ENCODE measurements around the gene MBNL3.
"Not testable (repeated sequence)": the region's sequence is repeated elsewhere in the genome, so short reads cannot be mapped to it uniquely, and the experiment has no call there.

Gene MBNL3

GRCh38 chrX:132474544-132475248, 14.1 kb downstream of the MBNL3 start:
- no peak for DNase-seq (ENCODE audit: low read depth)

DNA sequence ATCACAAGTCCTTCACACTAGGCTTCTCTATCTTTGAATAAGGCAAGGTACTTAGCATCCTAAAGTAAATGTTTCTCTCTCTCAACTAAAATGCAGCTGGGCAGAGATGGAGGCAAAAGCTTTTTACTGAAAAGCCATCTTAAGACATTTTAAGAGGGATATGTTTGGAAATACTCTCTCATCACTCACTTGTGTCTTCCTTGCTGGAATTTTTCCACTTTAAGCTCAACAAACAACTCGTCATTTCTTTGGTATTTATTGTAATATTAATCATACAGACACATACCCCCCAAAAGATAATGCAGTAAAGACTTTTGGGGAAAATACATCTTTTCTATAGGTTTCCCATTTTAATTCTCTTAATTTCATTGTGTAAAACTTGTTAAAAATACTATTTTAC, 16.4 kb downstream of the MBNL3 start:
- DNase-seq (ENCODE audit: low read depth): no peak

GRCh38 chrX:132470831-132471230, 18.0 kb downstream of the MBNL3 start:
- no peak for DNase-seq (ENCODE audit: low read depth)

DNA sequence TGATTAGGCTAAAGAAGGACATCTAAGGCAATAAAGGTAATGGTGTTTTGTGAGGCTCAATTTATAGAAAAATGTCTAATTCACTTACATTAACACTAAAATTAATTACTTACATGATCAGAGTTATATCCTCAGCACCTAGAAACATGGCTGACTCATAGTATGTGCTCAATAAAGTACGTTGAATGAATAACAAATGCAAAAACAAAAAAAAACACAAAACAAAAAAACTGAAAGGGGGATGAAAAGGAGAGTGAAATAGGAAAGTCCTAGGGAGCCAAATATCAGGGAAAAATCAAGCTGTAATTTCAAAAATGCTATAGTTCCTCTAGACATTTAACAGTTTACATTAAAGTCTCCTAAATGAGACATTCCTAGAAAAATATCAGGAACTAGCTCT, 18.7 kb downstream of the MBNL3 start:
- no peak for DNase-seq (ENCODE audit: low read depth)

- DNase-seq (ENCODE audit: low read depth): no peak
Observed at GRCh38 chrX:132468454-132468853, 20.4 kb downstream of the MBNL3 start.

- no peak for DNase-seq (ENCODE audit: low read depth)
Observed at GRCh38 chrX:132467989-132468388, 20.8 kb downstream of the MBNL3 start.

DNA sequence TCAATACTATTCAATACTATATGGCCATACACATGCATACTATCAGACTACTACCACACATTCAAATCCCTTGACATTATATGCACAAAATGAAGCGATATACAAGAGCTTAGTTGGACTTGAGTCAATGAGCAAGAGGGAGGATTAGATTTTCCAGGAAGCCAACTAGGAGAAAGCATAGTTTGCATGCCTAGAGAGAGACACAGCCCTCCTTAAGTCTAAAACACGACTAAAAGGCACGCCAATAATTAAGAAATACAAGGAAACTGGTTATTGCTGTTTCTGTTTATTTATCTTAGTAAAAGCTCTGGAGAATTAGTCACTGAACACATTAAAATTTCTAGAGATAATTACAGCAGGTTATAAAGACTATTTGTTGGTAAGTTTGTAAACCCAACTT, 21.8 kb downstream of the MBNL3 start:
- no peak for DNase-seq (ENCODE audit: low read depth)

- DNase-seq (ENCODE audit: low read depth): no peak
Observed at GRCh38 chrX:132463411-132463810, 25.4 kb downstream of the MBNL3 start.

GRCh38 chrX:132461886-132462285, 27.0 kb downstream of the MBNL3 start:
- no peak for DNase-seq (ENCODE audit: low read depth)

GRCh38 chrX:132452911-132453550, 35.8 kb downstream of the MBNL3 start:
- no peak for DNase-seq (ENCODE audit: low read depth)

DNA sequence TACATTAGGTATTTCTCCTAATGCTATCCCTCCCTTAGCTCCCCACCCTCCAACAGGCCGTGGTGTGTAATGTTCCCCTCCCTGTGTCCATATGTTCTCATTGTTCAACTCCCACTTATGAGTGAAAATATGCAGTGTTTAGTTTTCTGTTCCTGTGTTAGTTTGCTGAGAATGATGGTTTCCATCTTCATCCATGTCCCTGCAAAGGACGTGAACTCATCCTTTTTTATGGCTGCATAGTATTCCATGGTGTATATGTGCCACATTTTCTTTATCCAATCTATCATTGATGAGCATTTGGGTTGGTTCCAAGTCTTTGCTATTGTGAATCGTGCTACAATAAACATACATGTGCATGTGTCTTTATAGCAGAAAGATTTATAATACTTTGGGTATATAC, 42.9 kb downstream of the MBNL3 start:
- not testable (repeated sequence) for DNase-seq (ENCODE audit: low read depth)

GRCh38 chrX:132444936-132445335, 43.9 kb downstream of the MBNL3 start:
- no peak for DNase-seq (ENCODE audit: low read depth)

- DNase-seq (ENCODE audit: low read depth): no peak
Observed at GRCh38 chrX:132443196-132444135, 45.4 kb downstream of the MBNL3 start.

GRCh38 chrX:132442691-132443090, 46.1 kb downstream of the MBNL3 start:
- no peak for DNase-seq (ENCODE audit: low read depth)

- DNase-seq (ENCODE audit: low read depth): no peak
Observed at GRCh38 chrX:132435222-132435621, 53.6 kb downstream of the MBNL3 start.

DNA sequence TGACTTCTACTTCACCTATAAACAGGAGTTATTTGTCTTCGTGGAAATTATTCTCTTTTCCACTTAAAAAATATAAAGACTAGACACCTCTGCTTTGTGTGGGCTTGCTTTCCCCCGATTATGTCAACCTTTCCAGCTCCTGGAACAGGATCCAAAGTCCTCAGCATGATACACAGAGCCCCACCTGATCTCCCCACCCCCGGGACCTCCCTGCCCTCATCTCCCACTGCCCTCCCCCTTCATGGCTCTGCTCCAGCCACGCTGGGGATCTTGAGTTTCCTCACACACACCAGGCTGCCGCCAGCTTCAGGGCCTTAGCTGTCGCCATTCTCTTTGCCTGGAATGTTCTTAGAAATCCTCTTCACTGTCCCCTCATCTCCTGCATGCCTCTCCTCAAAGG, 55.3 kb downstream of the MBNL3 start:
- no peak for DNase-seq (ENCODE audit: low read depth)

DNA sequence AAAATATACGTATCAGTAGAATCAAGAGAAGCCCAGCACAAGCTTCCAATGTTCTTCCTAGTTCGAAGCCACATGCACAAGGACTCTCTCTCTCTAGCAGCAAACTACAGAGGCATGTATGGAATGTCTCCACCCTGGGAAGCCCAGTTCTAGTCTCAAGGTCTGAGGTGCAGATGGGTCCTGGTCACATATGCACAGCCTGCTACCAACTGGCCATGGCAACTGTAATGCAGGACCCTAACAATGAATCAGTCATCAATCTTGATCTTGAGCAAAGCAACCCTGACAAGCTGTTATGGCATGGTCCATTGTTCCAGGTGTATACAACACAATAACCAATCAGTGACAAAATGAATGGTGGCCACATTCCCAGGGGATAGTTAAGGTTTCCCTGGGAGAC, 55.8 kb downstream of the MBNL3 start:
- DNase-seq (ENCODE audit: low read depth): no peak

DNA sequence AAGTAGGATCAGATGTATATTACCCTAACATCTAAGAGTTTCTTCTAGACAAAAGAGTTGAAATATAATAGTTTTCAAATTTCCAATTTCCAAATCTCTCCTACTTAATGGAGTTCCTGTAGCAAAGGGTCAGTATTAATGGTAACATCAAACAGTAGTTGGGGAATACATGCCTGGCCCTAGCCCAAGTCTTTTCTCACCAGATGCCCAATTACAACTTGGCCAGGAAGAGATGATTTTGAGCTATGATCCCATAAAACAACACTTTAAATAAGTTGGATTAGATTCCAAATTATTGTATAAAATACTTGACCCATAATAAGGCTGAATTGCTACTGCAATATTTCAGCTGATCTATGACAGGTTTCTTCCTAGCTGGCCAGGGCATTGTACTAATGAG, 59.9 kb downstream of the MBNL3 start:
- DNase-seq (ENCODE audit: low read depth): no peak

GRCh38 chrX:132426695-132427281, 62.0 kb downstream of the MBNL3 start:
- no peak for DNase-seq (ENCODE audit: low read depth)

- no peak for DNase-seq (ENCODE audit: low read depth)
Observed at GRCh38 chrX:132425744-132426318, 63.0 kb downstream of the MBNL3 start.

DNA sequence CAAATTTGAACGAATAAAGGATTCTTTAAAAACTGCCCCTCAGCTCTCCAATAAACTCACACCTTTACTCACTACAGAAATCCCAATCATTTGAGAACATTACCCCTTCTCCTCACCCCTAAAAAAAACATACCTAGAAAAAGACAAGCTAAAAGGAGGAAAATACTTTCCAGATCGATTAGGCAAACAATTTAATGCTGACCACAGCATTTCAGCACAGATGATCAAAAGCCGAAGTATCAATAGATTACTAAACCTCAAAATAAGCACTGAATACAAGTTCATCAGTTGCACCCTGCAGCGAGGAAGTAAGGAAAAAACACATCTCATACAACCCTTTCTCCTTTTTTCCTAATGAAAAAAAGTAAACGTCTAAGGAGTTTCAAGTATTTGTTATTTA, 65.5 kb downstream of the MBNL3 start:
- no peak for DNase-seq (ENCODE audit: low read depth)

DNA sequence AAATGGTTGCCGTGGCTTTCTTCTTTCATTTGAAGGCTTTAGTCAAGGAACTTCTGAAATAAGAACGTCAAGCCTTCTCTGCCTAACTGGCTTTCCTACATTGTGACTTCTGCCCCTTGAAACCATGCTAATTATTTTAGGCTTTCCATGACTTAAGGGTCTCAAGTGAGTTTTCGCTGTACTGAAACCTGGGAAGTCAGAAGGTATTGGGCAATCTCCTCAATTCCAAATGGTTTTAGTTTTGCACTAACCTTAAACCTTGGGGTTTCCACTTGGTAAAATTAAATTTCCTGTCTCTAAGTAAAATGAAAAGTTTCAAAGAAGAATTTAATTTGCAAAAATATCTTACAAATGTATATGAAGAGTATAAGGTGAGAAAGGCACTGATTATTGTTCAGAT, 73.8 kb downstream of the MBNL3 start:
- DNase-seq (ENCODE audit: low read depth): no peak
